T-cell (primary cell): ENCODE data around the gene CPNE4. TPM values are rescaled to one million over a fixed set of nuclear protein-coding genes. Genes with fewer than 3 reads are reported as not detected.
A peak's percentile ranks its signal among the peaks of the same experiment; 100 is the strongest.

ENCODE experiments used
- ATAC-seq, 4 experiments: fragments of 200-7000 bp in 3 of 4; fragments of 150-1000 bp in 1 of 4; cut with Tn5 transposase; replicated peaks in 1 of 4; 1 replicate in 3 of 4; 2 replicates in 1 of 4; pipeline ENCODE4 v1.10.0; 2021; ENCODE audit warnings: moderate library complexity in 3 of 4, mild to moderate bottlenecking in 2 of 4, moderate number of reproducible peaks in 1 of 4
- CTCF ChIA-PET, 2 donors: fragments of 300-600 bp; sonication (Branson Sonifier 250); formaldehyde crosslinking; loops; one replicate each; lab custom pipeline; 2022; ENCODE audit warnings: antibody characterized with exemption in 2 of 2; lab: Charles Lee
- POLR2A ChIA-PET, 2 donors: fragments of 300-600 bp; sonication (Branson Sonifier 250); formaldehyde crosslinking; loops; one replicate each; lab custom pipeline; 2022; ENCODE audit warnings: antibody characterized with exemption in 2 of 2; lab: Charles Lee
- DNase-seq, 35 experiments: peaks; one replicate each; pipeline versions ENCODE4 v3.0.0 to v3.0.0-alpha.2; 2013 to 2023
- H3K27ac ChIP-seq: one replicate; pipeline ENCODE4 v1.5.1; 2013; ENCODE audit warnings: low read length
- H3K27me3 ChIP-seq, 2 experiments: replicated peaks in 1 of 2; 1 replicate in 1 of 2; 2 replicates in 1 of 2; pipeline versions ENCODE4 v1.6.1 to v1.7.0; 2013; ENCODE audit warnings: low read length in 1 of 2, mixed read lengths in 1 of 2; ENCODE audit not compliant: control insufficient read depth in 2 of 2, insufficient read depth in 2 of 2; ENCODE audit errors: extremely low read depth in 1 of 2
- H3K36me3 ChIP-seq, 2 donors: 1 replicate in 1 of 2; 2 replicates in 1 of 2; pipeline versions ENCODE4 v1.6.1 to v1.7.0; 2013; ENCODE audit warnings: low read length in 1 of 2; ENCODE audit not compliant: control insufficient read depth in 2 of 2, insufficient read depth in 1 of 2; ENCODE audit errors: extremely low read depth in 1 of 2
- H3K4me1 ChIP-seq, 2 experiments: 1 replicate in 1 of 2; 2 replicates in 1 of 2; pipeline versions ENCODE4 v1.6.1 to v1.7.0; 2013; ENCODE audit warnings: low read length in 2 of 2, mixed read lengths in 1 of 2; ENCODE audit not compliant: insufficient read depth in 2 of 2, control insufficient read depth in 1 of 2; ENCODE audit errors: extremely low read depth in 1 of 2
- H3K4me3 ChIP-seq, 2 donors: 1 replicate in 1 of 2; 2 replicates in 1 of 2; pipeline versions ENCODE4 v1.5.1 to v1.7.0; 2013; ENCODE audit warnings: mild to moderate bottlenecking in 2 of 2, low read length in 1 of 2, moderate library complexity in 1 of 2; ENCODE audit not compliant: control insufficient read depth in 1 of 2; ENCODE audit errors: extremely low read depth in 1 of 2
- H3K9me3 ChIP-seq: 2 replicates; pipeline ENCODE4 v1.7.0; 2013
- H3K27ac Mint-ChIP-seq, 2 donors: one replicate each; pipeline ENCODE4 v1.8.0; 2020 to 2021; ENCODE audit warnings: mild to moderate bottlenecking in 2 of 2, mixed read lengths in 2 of 2
- H3K27me3 Mint-ChIP-seq, 2 donors: one replicate each; pipeline ENCODE4 v1.8.0; 2021 to 2022; ENCODE audit warnings: mixed read lengths in 2 of 2
- H3K36me3 Mint-ChIP-seq: one replicate; pipeline ENCODE4 v1.8.0; 2021; ENCODE audit warnings: mixed read lengths
- H3K4me1 Mint-ChIP-seq, 3 donors: one replicate each; pipeline ENCODE4 v1.8.0; 2020 to 2022; ENCODE audit warnings: mixed read lengths in 3 of 3, mild to moderate bottlenecking in 1 of 3
- H3K4me3 Mint-ChIP-seq, 3 donors: one replicate each; pipeline ENCODE4 v1.8.0; 2020 to 2022; ENCODE audit warnings: mild to moderate bottlenecking in 3 of 3, mixed read lengths in 3 of 3, moderate library complexity in 3 of 3
- H3K9me3 Mint-ChIP-seq, 3 donors: one replicate each; pipeline ENCODE4 v1.8.0; 2020 to 2022; ENCODE audit warnings: mixed read lengths in 3 of 3
- WGBS: methylation state at CpG from one replicate; pipeline ENCODE4 v1.1.5; 2013; ENCODE audit warnings: missing lambda C conversion rate; ENCODE audit not compliant: insufficient coverage; 5-methylcytosine and 5-hydroxymethylcytosine counted together
- total RNA-seq, 35 experiments: library from RNA in 6 of 35; stranded (reverse) in 6 of 35; fragments of 120-200 nt in 1 of 35; gene quantifications; one replicate each; pipeline versions ENCODE4 v1.2.1 to v1.2.4 and lab custom pipeline; 2013 to 2026

CPNE4 gene
- total RNA-seq, 5 donors from 2014 or later (not counting 1 experiment from before 2014, with no cell fraction given) = not detected

GRCh38 chr3:132008837-132009236 lies 26.0 kb downstream of the CPNE4 start:
- no peak overlapping the region for H3K4me3 Mint-ChIP-seq
- POLR2A ChIA-PET = interaction anchor here in 1 of 2 donors (0.6 kb wide), 1 partner anchor 15 kb away, joined by 5 read pairs; no protein-coding TSS in a partner anchor
- H3K4me1 ChIP-seq = no peaks in the 10 kb centered on the region
- no CpG with 5 or more reads among the region's 2 CpGs for WGBS
- CTCF ChIA-PET = no interaction called here
- no peaks in the 10 kb centered on the region for H3K27me3 ChIP-seq
- H3K27me3 Mint-ChIP-seq = peaks cover 8% of the 10 kb centered on the region in 2 donors
- H3K9me3 ChIP-seq = no peaks in the 10 kb centered on the region
- H3K36me3 ChIP-seq = no peaks in the 10 kb centered on the region
- H3K4me1 Mint-ChIP-seq = no peaks in the 10 kb centered on the region
- no peaks in the 10 kb centered on the region for H3K36me3 Mint-ChIP-seq
- DNase-seq = no peak
- H3K9me3 Mint-ChIP-seq = no peaks in the 10 kb centered on the region
- H3K4me3 ChIP-seq = no peak overlapping the region
- H3K27ac ChIP-seq = no peak overlapping the region
- no peak overlapping the region for H3K27ac Mint-ChIP-seq
- no peak for ATAC-seq

GRCh38 chr3:132007617-132008016 lies 27.2 kb downstream of the CPNE4 start:
- ATAC-seq (no peak), DNase-seq (no peak)
- Histone ChIP-seq H3K4me1 (no peaks in the 10 kb centered on the region), H3K36me3 (no peaks in the 10 kb centered on the region), H3K27me3 (no peaks in the 10 kb centered on the region), H3K4me3 (no peak overlapping the region), H3K9me3 (no peaks in the 10 kb centered on the region), H3K27ac (no peak overlapping the region)
- ChIA-PET CTCF (no interaction called here), POLR2A (no interaction called here)
- Mint-ChIP-seq H3K27ac (no peak overlapping the region), H3K9me3 (no peaks in the 10 kb centered on the region), H3K4me1 (no peaks in the 10 kb centered on the region), H3K27me3 (peaks cover 4 to 8% of the 10 kb centered on the region in 2 donors), H3K4me3 (no peak overlapping the region), H3K36me3 (no peaks in the 10 kb centered on the region)
- no CpG with 5 or more reads among the region's 1 CpG for WGBS

GRCh38 chr3:132006605-132007204 lies 28.1 kb downstream of the CPNE4 start:
- Mint-ChIP-seq H3K27me3 (peaks cover 0 to 8% of the 10 kb centered on the region in 2 donors), H3K36me3 (no peaks in the 10 kb centered on the region), H3K27ac (no peak overlapping the region), H3K9me3 (no peaks in the 10 kb centered on the region), H3K4me3 (no peak overlapping the region), H3K4me1 (no peaks in the 10 kb centered on the region)
- no peaks in the 10 kb centered on the region for H3K4me1 ChIP-seq
- peak in 1 of 35 experiments; percentile 8 for DNase-seq
- CTCF ChIA-PET = no interaction called here
- no peak overlapping the region for H3K4me3 ChIP-seq
- H3K9me3 ChIP-seq = no peaks in the 10 kb centered on the region
- no peaks in the 10 kb centered on the region for H3K27me3 ChIP-seq
- H3K27ac ChIP-seq = no peak overlapping the region
- POLR2A ChIA-PET = no interaction called here
- no peaks in the 10 kb centered on the region for H3K36me3 ChIP-seq
- no CpG with 5 or more reads among the region's 3 CpGs for WGBS
- no peak for ATAC-seq

- no peak for DNase-seq
- no peaks in the 10 kb centered on the region for H3K27me3 ChIP-seq
- Mint-ChIP-seq H3K4me1 (no peaks in the 10 kb centered on the region), H3K9me3 (no peaks in the 10 kb centered on the region), H3K4me3 (no peak overlapping the region), H3K36me3 (no peaks in the 10 kb centered on the region), H3K27ac (no peak overlapping the region), H3K27me3 (peaks cover 1 to 11% of the 10 kb centered on the region in 2 donors)
- no peak for ATAC-seq
- POLR2A ChIA-PET = no interaction called here
- WGBS = 83% methylated on average over 1 of the region's 2 CpGs
- CTCF ChIA-PET = no interaction called here
- no peak overlapping the region for H3K4me3 ChIP-seq
- H3K27ac ChIP-seq = no peak overlapping the region
- H3K4me1 ChIP-seq = no peaks in the 10 kb centered on the region
- no peaks in the 10 kb centered on the region for H3K9me3 ChIP-seq
- H3K36me3 ChIP-seq = no peaks in the 10 kb centered on the region
These were observed 30.2 kb downstream of the CPNE4 start for GRCh38 chr3:132004571-132004970.

GRCh38 chr3:132003685-132004084 lies 31.1 kb downstream of the CPNE4 start:
- no peaks in the 10 kb centered on the region for H3K9me3 Mint-ChIP-seq
- no peak overlapping the region for H3K4me3 Mint-ChIP-seq
- peaks cover 1 to 11% of the 10 kb centered on the region in 2 donors for H3K27me3 Mint-ChIP-seq
- no peak for ATAC-seq
- Histone ChIP-seq H3K27me3 (no peaks in the 10 kb centered on the region), H3K27ac (no peak overlapping the region), H3K4me1 (no peaks in the 10 kb centered on the region), H3K9me3 (no peaks in the 10 kb centered on the region), H3K36me3 (no peaks in the 10 kb centered on the region), H3K4me3 (no peak overlapping the region)
- CTCF ChIA-PET = no interaction called here
- H3K4me1 Mint-ChIP-seq = no peaks in the 10 kb centered on the region
- H3K36me3 Mint-ChIP-seq = no peaks in the 10 kb centered on the region
- no peak for DNase-seq
- POLR2A ChIA-PET = no interaction called here
- no peak overlapping the region for H3K27ac Mint-ChIP-seq
- no CpG with 5 or more reads among the region's 1 CpG for WGBS

GRCh38 chr3:132001999-132002398 lies 32.8 kb downstream of the CPNE4 start:
- H3K4me3 Mint-ChIP-seq = no peak overlapping the region
- CTCF ChIA-PET = interaction anchor here in 1 of 2 donors (0.7 kb wide), 1 partner anchor 27 kb away, joined by 3 read pairs; no protein-coding TSS in a partner anchor

More at GRCh38 chr3:132001999-132002398, 32.8 kb downstream of the CPNE4 start:
- POLR2A ChIA-PET = no interaction called here
- Histone ChIP-seq H3K36me3 (no peaks in the 10 kb centered on the region), H3K27ac (no peak overlapping the region), H3K4me3 (no peak overlapping the region), H3K27me3 (no peaks in the 10 kb centered on the region), H3K4me1 (no peaks in the 10 kb centered on the region), H3K9me3 (no peaks in the 10 kb centered on the region)
- DNase-seq (no peak), ATAC-seq (no peak)
- H3K27ac Mint-ChIP-seq = no peak overlapping the region
- H3K4me1 Mint-ChIP-seq = no peaks in the 10 kb centered on the region
- H3K27me3 Mint-ChIP-seq = peaks cover 1 to 8% of the 10 kb centered on the region in 2 donors
- H3K9me3 Mint-ChIP-seq = no peaks in the 10 kb centered on the region
- no peaks in the 10 kb centered on the region for H3K36me3 Mint-ChIP-seq
- 100% methylated on average over 2 of the region's 2 CpGs for WGBS
